PC-9 (cell line): ENCODE measurements around the gene PPP4R3B. TPM values are rescaled to one million over a fixed set of nuclear protein-coding genes. Genes with fewer than 3 reads are reported as not detected.

Source experiments
- BruUV-seq: library from RNA; stranded (reverse); fragments of 400-500 nt; replicated peaks from 2 replicates; lab custom pipeline; 2021; lab: Mats Ljungman, UMichigan
- CTCF ChIA-PET: fragments of 300-600 bp; sonication (Branson Sonifier 250); formaldehyde crosslinking; loops from one replicate; lab custom pipeline; 2022; ENCODE audit warnings: antibody characterized with exemption; lab: Charles Lee
- POLR2A ChIA-PET: fragments of 300-600 bp; sonication (Branson Sonifier 250); formaldehyde crosslinking; loops from one replicate; lab custom pipeline; 2022; ENCODE audit warnings: antibody characterized with exemption; ENCODE audit not compliant: unreplicated experiment; lab: Charles Lee
- DNase-seq, 2 experiments: peaks; one replicate each; pipeline versions ENCODE4 v3.0.0 to v3.0.0-alpha.2; 2015 to 2022; ENCODE audit warnings: mixed read lengths in 1 of 2
- H2AFZ ChIP-seq: fragments of 200-600 bp; sonication (generic); 2 replicates; pipeline ENCODE4 v1.8.1; 2017; ENCODE audit warnings: antibody characterized with exemption
- H3F3A ChIP-seq: fragments of 200-600 bp; sonication (generic); 2 replicates; pipeline ENCODE4 v1.8.1; 2017; ENCODE audit warnings: antibody characterized with exemption, mild to moderate bottlenecking, low read depth; ENCODE audit not compliant: insufficient read depth
- H3K27ac ChIP-seq: fragments of 200-600 bp; sonication (generic); 2 replicates; pipeline ENCODE4 v1.6.1; 2016; ENCODE audit warnings: mixed run types
- H3K27me3 ChIP-seq: fragments of 200-600 bp; sonication (generic); 2 replicates; pipeline ENCODE4 v1.6.1; 2016; ENCODE audit warnings: low read depth, mixed run types; ENCODE audit not compliant: insufficient read depth
- H3K36me3 ChIP-seq: fragments of 200-600 bp; sonication (generic); 2 replicates; pipeline ENCODE4 v1.6.1; 2016; ENCODE audit warnings: low read depth, mixed run types
- H3K4me1 ChIP-seq: fragments of 200-600 bp; sonication (generic); replicated peaks from 2 replicates; pipeline ENCODE4 v1.6.1; 2016; ENCODE audit warnings: mixed run types; ENCODE audit not compliant: insufficient read depth
- H3K4me2 ChIP-seq: fragments of 200-600 bp; sonication (generic); 2 replicates; pipeline ENCODE4 v1.6.1; 2017; ENCODE audit warnings: mixed run types
- H3K4me3 ChIP-seq: fragments of 200-600 bp; sonication (generic); 2 replicates; pipeline ENCODE4 v1.6.1; 2016; ENCODE audit warnings: mixed run types
- H3K79me2 ChIP-seq: fragments of 200-600 bp; sonication (generic); 2 replicates; pipeline ENCODE4 v1.6.1; 2017; ENCODE audit warnings: low read depth, mixed run types
- H3K9me2 ChIP-seq: fragments of 200-600 bp; sonication (generic); 2 replicates; pipeline ENCODE4 v1.8.1; 2017; ENCODE audit warnings: mild to moderate bottlenecking; ENCODE audit not compliant: insufficient read depth
- H3K9me3 ChIP-seq: fragments of 200-600 bp; sonication (generic); 2 replicates; pipeline ENCODE4 v1.8.1; 2016; ENCODE audit warnings: low read depth; ENCODE audit not compliant: insufficient read depth
- H4K20me1 ChIP-seq: fragments of 200-600 bp; sonication (generic); 2 replicates; pipeline ENCODE4 v1.8.1; 2017; ENCODE audit not compliant: insufficient read depth
- EZH2 ChIP-seq: fragments of 200-600 bp; sonication (generic); IDR thresholded peaks from 2 replicates; pipeline ENCODE4 v1.8.0; 2017; ENCODE audit warnings: antibody characterized with exemption, low read depth
- intact Hi-C: fragments of 100-400 bp; cut with micrococcal nuclease; formaldehyde crosslinking; loops from one replicate; pipeline ENCODE4 v1.10.0; 2022; ENCODE audit not compliant: unreplicated experiment
- total RNA-seq: library from RNA; stranded (reverse); gene quantifications from 2 replicates; pipeline ENCODE4 v1.2.3, GENCODE V29; 2021
- TF ChIP-seq, protein P1 (sequence below): fragments of 200-600 bp; sonication (generic); conservative IDR thresholded peaks from 2 replicates; pipeline ENCODE4 v1.6.1; 2017; ENCODE audit warnings: mixed run types, antibody characterized with exemption, mild to moderate bottlenecking, moderate library complexity

Gene PPP4R3B
- total RNA-seq, 1 experiment from 2014 or later = 66.2 TPM

DNA sequence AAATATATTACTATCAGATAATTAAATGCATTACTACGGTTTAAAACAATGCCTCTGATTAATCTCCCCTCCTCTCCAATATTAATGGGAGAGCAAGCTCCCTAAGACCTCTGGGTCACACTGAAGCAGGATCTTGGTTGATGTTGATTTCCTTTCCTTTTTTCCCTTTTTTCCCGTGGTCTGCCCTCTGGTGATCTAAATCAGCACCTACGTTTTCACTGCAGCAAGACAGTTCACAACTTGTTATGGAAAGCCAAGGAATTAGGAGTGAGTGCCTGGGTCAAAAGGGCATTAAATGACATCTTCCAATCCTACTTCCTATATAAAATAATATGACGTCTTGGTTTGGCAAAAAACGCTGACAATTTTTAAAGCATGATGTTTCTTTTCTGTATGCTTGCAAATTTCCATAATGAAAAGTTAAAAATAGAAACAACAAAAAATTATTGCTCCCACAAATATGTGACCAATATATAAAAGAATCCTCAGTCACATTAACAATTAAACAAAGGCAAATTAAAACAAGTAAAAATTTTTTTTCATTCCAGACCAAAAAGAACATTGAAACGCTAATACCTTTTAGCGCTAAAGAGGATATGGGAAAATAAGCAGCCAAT is 105.8 kb downstream of the PPP4R3B start:
- H3K9me3 ChIP-seq = no peaks in the 10 kb centered on the region
- TF ChIP-seq, protein P1, sequence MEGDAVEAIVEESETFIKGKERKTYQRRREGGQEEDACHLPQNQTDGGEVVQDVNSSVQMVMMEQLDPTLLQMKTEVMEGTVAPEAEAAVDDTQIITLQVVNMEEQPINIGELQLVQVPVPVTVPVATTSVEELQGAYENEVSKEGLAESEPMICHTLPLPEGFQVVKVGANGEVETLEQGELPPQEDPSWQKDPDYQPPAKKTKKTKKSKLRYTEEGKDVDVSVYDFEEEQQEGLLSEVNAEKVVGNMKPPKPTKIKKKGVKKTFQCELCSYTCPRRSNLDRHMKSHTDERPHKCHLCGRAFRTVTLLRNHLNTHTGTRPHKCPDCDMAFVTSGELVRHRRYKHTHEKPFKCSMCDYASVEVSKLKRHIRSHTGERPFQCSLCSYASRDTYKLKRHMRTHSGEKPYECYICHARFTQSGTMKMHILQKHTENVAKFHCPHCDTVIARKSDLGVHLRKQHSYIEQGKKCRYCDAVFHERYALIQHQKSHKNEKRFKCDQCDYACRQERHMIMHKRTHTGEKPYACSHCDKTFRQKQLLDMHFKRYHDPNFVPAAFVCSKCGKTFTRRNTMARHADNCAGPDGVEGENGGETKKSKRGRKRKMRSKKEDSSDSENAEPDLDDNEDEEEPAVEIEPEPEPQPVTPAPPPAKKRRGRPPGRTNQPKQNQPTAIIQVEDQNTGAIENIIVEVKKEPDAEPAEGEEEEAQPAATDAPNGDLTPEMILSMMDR = peak; percentile 72
- no peak for TF ChIP-seq EZH2
- H3K4me2 ChIP-seq = no peak overlapping the region
- H3K79me2 ChIP-seq = no peaks in the 10 kb centered on the region
- ChIA-PET POLR2A (interaction anchor here (0.7 kb wide), 1 partner anchor 344 kb away, joined by 3 read pairs; no protein-coding TSS in a partner anchor), CTCF (no interaction called here)
- H3F3A ChIP-seq = peaks cover under 1% of the 10 kb centered on the region; the same call in 1 of the 2 replicates
- no peaks in the 10 kb centered on the region for H3K9me2 ChIP-seq
- H3K36me3 ChIP-seq = no peaks in the 10 kb centered on the region
- H2AFZ ChIP-seq = no peak overlapping the region
- H3K27me3 ChIP-seq = no peaks in the 10 kb centered on the region
- no peaks in the 10 kb centered on the region for H3K4me1 ChIP-seq
- no peaks in the 10 kb centered on the region for H4K20me1 ChIP-seq
- peak in 1 of 2 experiments; percentile 10 for DNase-seq
- H3K27ac ChIP-seq = no peak overlapping the region
- H3K4me3 ChIP-seq = no peak overlapping the region
- intact Hi-C loops = loop anchor here (1.0 to 5.0 kb wide), 2 partner anchors 79 to 242 kb away; partner anchors contain the start of gene MTIF2
- no TSS peak for BruUV-seq

DNA sequence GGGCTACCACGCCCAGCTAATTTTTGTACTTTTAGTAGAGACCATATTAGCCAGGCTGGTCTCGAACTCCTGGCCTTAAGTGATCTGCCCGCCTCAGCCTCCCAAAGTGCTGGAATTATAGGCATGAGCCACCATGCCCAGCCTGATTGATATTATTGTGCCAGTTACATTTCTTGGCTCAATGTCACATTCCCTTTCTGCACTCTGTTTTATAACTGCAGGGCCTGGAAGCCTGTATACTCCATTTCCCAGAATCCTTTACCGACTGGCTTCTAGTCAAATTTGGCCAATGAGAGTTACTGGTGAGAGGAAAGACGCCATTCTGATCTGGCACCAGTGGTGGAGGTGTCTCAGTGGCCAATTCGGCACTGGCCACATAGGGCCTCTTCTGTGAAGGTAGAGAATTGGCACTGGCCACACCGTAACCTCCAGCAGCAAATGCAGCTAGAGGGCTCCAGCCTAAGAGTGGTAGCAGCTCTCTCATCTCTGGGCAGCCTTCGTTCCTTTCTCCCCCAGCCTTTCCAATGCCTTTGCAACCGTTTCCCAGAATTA is 114.8 kb downstream of the PPP4R3B start:
- intact Hi-C loops = no loop called here

DNA sequence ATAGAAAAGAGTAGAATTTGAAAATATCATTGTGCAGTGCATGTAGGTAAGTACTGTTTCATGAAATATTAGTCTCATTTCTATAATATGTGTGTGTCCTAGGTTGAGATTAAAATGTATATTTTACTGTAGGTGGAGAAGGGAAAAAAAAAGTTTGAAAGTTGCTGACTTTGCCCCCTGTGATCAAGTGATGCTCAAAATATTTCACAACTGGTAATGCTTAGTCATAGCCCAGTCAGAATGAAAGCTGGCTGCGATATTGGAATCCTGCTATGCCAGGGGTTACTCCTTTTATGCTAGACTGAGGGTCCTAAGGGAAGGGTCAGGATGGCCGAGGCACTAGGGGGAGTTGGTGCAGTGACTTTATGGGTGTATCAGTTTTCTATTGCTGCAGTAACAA is 117.4 kb downstream of the PPP4R3B start:
- no peak overlapping the region for H2AFZ ChIP-seq
- no peak for TF ChIP-seq EZH2
- TF ChIP-seq, protein P1 = no peak
- no peaks in the 10 kb centered on the region for H3K36me3 ChIP-seq
- intact Hi-C loops = no loop called here
- H3F3A ChIP-seq = no peaks in the 10 kb centered on the region; the same call in 1 of the 2 replicates
- H3K4me2 ChIP-seq = peak overlapping the region; percentile 24; the same call in 1 of the 2 replicates
- H3K79me2 ChIP-seq = no peaks in the 10 kb centered on the region
- BruUV-seq = no TSS peak
- peaks cover 11% of the 10 kb centered on the region for H3K4me1 ChIP-seq
- H3K9me3 ChIP-seq = no peaks in the 10 kb centered on the region
- DNase-seq = no peak
- H3K9me2 ChIP-seq = peaks cover 3% of the 10 kb centered on the region; the same call in 1 of the 2 replicates
- no peak overlapping the region for H3K4me3 ChIP-seq
- no peaks in the 10 kb centered on the region for H3K27me3 ChIP-seq
- no peak overlapping the region for H3K27ac ChIP-seq
- POLR2A ChIA-PET = no interaction called here
- CTCF ChIA-PET = no interaction called here
- no peaks in the 10 kb centered on the region for H4K20me1 ChIP-seq

More for the DNA sequence above, 114.8 kb downstream of the PPP4R3B start:
- Histone ChIP-seq H3K27me3 (no peaks in the 10 kb centered on the region), H4K20me1 (no peaks in the 10 kb centered on the region), H3K79me2 (no peaks in the 10 kb centered on the region), H2AFZ (no peak overlapping the region), H3K27ac (no peak overlapping the region), H3K4me1 (peaks cover 11% of the 10 kb centered on the region), H3F3A (no peaks in the 10 kb centered on the region; the same call in 1 of the 2 replicates), H3K9me2 (no peaks in the 10 kb centered on the region), H3K36me3 (no peaks in the 10 kb centered on the region), H3K9me3 (no peaks in the 10 kb centered on the region), H3K4me2 (no peak overlapping the region), H3K4me3 (no peak overlapping the region)
- DNase-seq = no peak
- TF ChIP-seq EZH2 = no peak
- TF ChIP-seq, protein P1 = no peak
- BruUV-seq = no TSS peak
- CTCF ChIA-PET = no interaction called here
- POLR2A ChIA-PET = no interaction called here
